Transverse colon (tissue), 4 donors: Measurements from ENCODE around the gene TNPO1. TPM values are rescaled to one million over a fixed set of nuclear protein-coding genes. Genes with fewer than 3 reads are reported as not detected.

Experiments
- DNase-seq: peaks from one replicate; pipeline ENCODE4 v3.0.0-alpha.2; 2019
- H3K27ac ChIP-seq, 4 donors: fragments of 200-600 bp; sonication (generic); 2 replicates each; pipeline ENCODE4 v1.5.1; 2016 to 2018; ENCODE audit warnings: inconsistent platforms in 4 of 4
- H3K27me3 ChIP-seq: fragments of 200-600 bp; sonication (generic); 2 replicates; pipeline ENCODE4 v1.5.1; 2017; ENCODE audit warnings: inconsistent platforms
- H3K36me3 ChIP-seq, 4 donors: fragments of 200-600 bp; sonication (generic); 2 replicates each; pipeline ENCODE4 v1.5.1; 2017 to 2019; ENCODE audit warnings: inconsistent platforms in 4 of 4
- H3K4me1 ChIP-seq, 4 donors: fragments of 200-600 bp; sonication (generic); 2 replicates each; pipeline ENCODE4 v1.5.1; 2017 to 2020; ENCODE audit warnings: inconsistent platforms in 4 of 4
- H3K4me3 ChIP-seq, 4 donors: fragments of 200-600 bp; sonication (generic); 1 replicate in 1 of 4; 2 replicates in 3 of 4; pipeline versions ENCODE4 v1.5.1 to v1.6.1; 2017 to 2019; ENCODE audit warnings: inconsistent platforms in 4 of 4
- H3K9me3 ChIP-seq, 2 donors: fragments of 200-600 bp; sonication (generic); 2 replicates each; pipeline ENCODE4 v1.5.1; 2017 to 2019; ENCODE audit warnings: inconsistent platforms in 2 of 2
- EP300 ChIP-seq: sonication (generic); formaldehyde crosslinking; IDR thresholded peaks from one replicate; pipeline ENCODE4 v1.6.1; 2017; ENCODE audit warnings: antibody characterized with exemption, low read depth
- POLR2A ChIP-seq: fragments of 450-650 bp; IDR thresholded peaks from one replicate; pipeline ENCODE4 v1.6.1; 2016; ENCODE audit warnings: antibody characterized with exemption, mild to moderate bottlenecking, moderate library complexity
- POLR2AphosphoS5 ChIP-seq, 3 donors: sonication (generic); formaldehyde crosslinking; IDR thresholded peaks; one replicate each; pipeline ENCODE4 v1.6.1; 2016; ENCODE audit warnings: antibody characterized with exemption in 3 of 3
- WGBS, 2 donors: methylation state at CpG; one replicate each; pipeline ENCODE4 v1.1.5; 2018; ENCODE audit warnings: low coverage in 1 of 2; 5-methylcytosine and 5-hydroxymethylcytosine counted together
- in situ Hi-C, 4 donors: fragments of 200-750 bp; cut with MboI; loops; one replicate each; pipeline versions ENCODE4 v1.15.0 to v1.15.1; 2017; ENCODE audit warnings: low sequenced_read_pairs in 3 of 4, low pct_ligation_motif_present in 1 of 4, low pct_unique_long_range_greater_than_20kb in 1 of 4
- intact Hi-C: fragments of 100-400 bp; cut with DNase I; formaldehyde crosslinking; loops from one replicate; pipeline ENCODE4 v1.15.1; 2023; ENCODE audit warnings: low total_unique reads
- total RNA-seq, 4 donors: library from RNA; depleted of rRNA; stranded (reverse); fragments of >200 nt; gene quantifications; one replicate each; pipeline ENCODE4 v1.1.0, GENCODE V29; 2016
- TF ChIP-seq, protein P1 (sequence below), 5 experiments: fragments of 200-600 bp in 3 of 5; fragments of 450-650 bp in 2 of 5; sonication (generic) in 3 of 5; IDR thresholded peaks; 1 replicate in 2 of 5; 2 replicates in 3 of 5; pipeline ENCODE4 v1.5.1; 2016 to 2017; ENCODE audit warnings: antibody characterized with exemption in 5 of 5, inconsistent platforms in 3 of 5, mild to moderate bottlenecking in 2 of 5, moderate library complexity in 1 of 5

Gene TNPO1
- total RNA-seq, 4 donors from 2014 or later, result 30.3 to 391 (median 102) TPM

GRCh38 chr5:72821776-72822175 is 5.3 kb downstream of the TNPO1 start:
- Histone ChIP-seq H3K9me3 (no peaks in the 10 kb centered on the region), H3K27me3 (no peaks in the 10 kb centered on the region), H3K36me3 (no peaks in the 10 kb centered on the region), H3K4me1 (peaks cover 14 to 41% (median 18%) of the 10 kb centered on the region in 4 donors), H3K4me3 (no peak overlapping the region), H3K27ac (no peak overlapping the region)
- in situ Hi-C loops, result loop anchor here in 2 of 4 donors (25.0 kb wide), 2 partner anchors 209 to 459 kb away; no protein-coding TSS in a partner anchor
- intact Hi-C loops, result no loop called here
- TF ChIP-seq EP300, result no peak
- no peak for TF ChIP-seq POLR2A
- TF ChIP-seq, protein P1, sequence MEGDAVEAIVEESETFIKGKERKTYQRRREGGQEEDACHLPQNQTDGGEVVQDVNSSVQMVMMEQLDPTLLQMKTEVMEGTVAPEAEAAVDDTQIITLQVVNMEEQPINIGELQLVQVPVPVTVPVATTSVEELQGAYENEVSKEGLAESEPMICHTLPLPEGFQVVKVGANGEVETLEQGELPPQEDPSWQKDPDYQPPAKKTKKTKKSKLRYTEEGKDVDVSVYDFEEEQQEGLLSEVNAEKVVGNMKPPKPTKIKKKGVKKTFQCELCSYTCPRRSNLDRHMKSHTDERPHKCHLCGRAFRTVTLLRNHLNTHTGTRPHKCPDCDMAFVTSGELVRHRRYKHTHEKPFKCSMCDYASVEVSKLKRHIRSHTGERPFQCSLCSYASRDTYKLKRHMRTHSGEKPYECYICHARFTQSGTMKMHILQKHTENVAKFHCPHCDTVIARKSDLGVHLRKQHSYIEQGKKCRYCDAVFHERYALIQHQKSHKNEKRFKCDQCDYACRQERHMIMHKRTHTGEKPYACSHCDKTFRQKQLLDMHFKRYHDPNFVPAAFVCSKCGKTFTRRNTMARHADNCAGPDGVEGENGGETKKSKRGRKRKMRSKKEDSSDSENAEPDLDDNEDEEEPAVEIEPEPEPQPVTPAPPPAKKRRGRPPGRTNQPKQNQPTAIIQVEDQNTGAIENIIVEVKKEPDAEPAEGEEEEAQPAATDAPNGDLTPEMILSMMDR (IDR thresholded peaks at IDR 0.05), result no peak
- TF ChIP-seq POLR2AphosphoS5 (IDR thresholded peaks at IDR 0.05), result no peak
- WGBS, 2 donors, result 74 to 95% methylated on average over 2 of the region's 2 CpGs
- no peak for DNase-seq

DNA sequence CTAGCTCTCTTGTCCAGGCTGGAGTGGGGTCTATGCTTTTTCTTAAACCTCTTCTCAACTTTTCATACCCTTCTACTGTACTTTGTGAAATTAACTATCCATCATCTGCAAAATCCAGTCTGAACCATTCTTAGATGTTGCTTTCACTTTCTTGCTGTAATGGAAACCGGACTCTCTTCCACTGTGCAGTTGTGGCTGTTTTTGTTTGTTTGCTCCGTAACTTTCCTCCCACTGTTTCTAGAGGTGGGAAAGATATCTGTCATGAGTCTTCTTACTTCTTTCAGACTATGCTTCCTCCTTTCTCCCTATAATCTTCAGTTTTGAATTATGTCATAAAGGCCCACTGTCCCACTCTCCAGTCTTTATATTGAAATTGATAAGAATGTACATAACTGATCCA is 6.5 kb downstream of the TNPO1 start:
- in situ Hi-C loops, result loop anchor here in 2 of 4 donors (25.0 kb wide), 2 partner anchors 211 to 461 kb away; no protein-coding TSS in a partner anchor

GRCh38 chr5:72829707-72830106 is 13.2 kb downstream of the TNPO1 start:
- H3K36me3 ChIP-seq, result no peaks in the 10 kb centered on the region
- no peak overlapping the region for H3K4me3 ChIP-seq
- no peak overlapping the region for H3K27ac ChIP-seq
- in situ Hi-C loops (loop anchor here in 1 of 4 donors (25.0 kb wide), 1 partner anchor 217 kb away; no protein-coding TSS in a partner anchor), intact Hi-C loops (no loop called here)
- TF ChIP-seq EP300, result no peak
- TF ChIP-seq POLR2AphosphoS5 (IDR thresholded peaks at IDR 0.05), result no peak
- no peak for TF ChIP-seq POLR2A
- TF ChIP-seq, protein P1 (IDR thresholded peaks at IDR 0.05), result no peak
- DNase-seq, result no peak
- no peaks in the 10 kb centered on the region for H3K9me3 ChIP-seq
- H3K4me1 ChIP-seq, result peaks cover 0 to 7% (median 3%) of the 10 kb centered on the region in 4 donors
- no peaks in the 10 kb centered on the region for H3K27me3 ChIP-seq

More for the DNA sequence above, 6.5 kb downstream of the TNPO1 start:
- Histone ChIP-seq H3K27me3 (no peaks in the 10 kb centered on the region), H3K4me1 (peaks cover 14 to 36% (median 16%) of the 10 kb centered on the region in 4 donors), H3K4me3 (no peak overlapping the region), H3K27ac (no peak overlapping the region), H3K36me3 (no peaks in the 10 kb centered on the region), H3K9me3 (no peaks in the 10 kb centered on the region)
- TF ChIP-seq, protein P1 (IDR thresholded peaks at IDR 0.05), result no peak
- TF ChIP-seq POLR2A, result no peak
- TF ChIP-seq POLR2AphosphoS5 (IDR thresholded peaks at IDR 0.05), result no peak
- no peak for TF ChIP-seq EP300
- no peak for DNase-seq
- intact Hi-C loops, result no loop called here
- 60 to 95% methylated on average over 1 to 2 of the region's 2 CpGs for WGBS, 2 donors

GRCh38 chr5:72830362-72830761 is 13.9 kb downstream of the TNPO1 start:
- no peaks in the 10 kb centered on the region for H3K36me3 ChIP-seq
- H3K27ac ChIP-seq, result no peak overlapping the region
- in situ Hi-C loops (loop anchor here in 1 of 4 donors (25.0 kb wide), 1 partner anchor 218 kb away; no protein-coding TSS in a partner anchor), intact Hi-C loops (no loop called here)
- 79 to 80% methylated on average over 2 of the region's 2 CpGs for WGBS, 2 donors
- no peaks in the 10 kb centered on the region for H3K9me3 ChIP-seq
- H3K27me3 ChIP-seq, result no peaks in the 10 kb centered on the region
- TF ChIP-seq, protein P1 (IDR thresholded peaks at IDR 0.05), result no peak
- TF ChIP-seq POLR2AphosphoS5 (IDR thresholded peaks at IDR 0.05), result no peak
- no peak for TF ChIP-seq POLR2A
- TF ChIP-seq EP300, result no peak
- H3K4me1 ChIP-seq, result peaks cover 0 to 7% (median 3%) of the 10 kb centered on the region in 4 donors
- DNase-seq, result no peak
- H3K4me3 ChIP-seq, result no peak overlapping the region
